Muscle of back (tissue), 11 donors: ENCODE data around the gene KRTAP6-2. TPM values are rescaled to one million over a fixed set of nuclear protein-coding genes. Genes with fewer than 3 reads are reported as not detected.

Experiments used
- DNase-seq, 3 donors: peaks; one replicate each; pipeline versions ENCODE4 v3.0.0 to v3.0.0-alpha.2; 2013
- polyA plus RNA-seq, 10 donors: library from polyadenylated mRNA; unstranded; fragments of 120-200 nt; gene quantifications; one replicate each; pipeline ENCODE4 v1.2.1, GENCODE V29; 2013; ENCODE audit not compliant: insufficient read length in 10 of 10

Gene KRTAP6-2
- polyA plus RNA-seq, 10 donors, result not detected

- DNase-seq, result no peak
Observed at GRCh38 chr21:30577766-30578165, 20.9 kb downstream of the KRTAP6-2 start.

- DNase-seq, result no peak
Observed at GRCh38 chr21:30567617-30568016, 31.1 kb downstream of the KRTAP6-2 start.

- no peak for DNase-seq
Observed at GRCh38 chr21:30563630-30564029, 35.1 kb downstream of the KRTAP6-2 start.

GRCh38 chr21:30563072-30563471 is 35.6 kb downstream of the KRTAP6-2 start:
- no peak for DNase-seq

- no peak for DNase-seq
Observed at GRCh38 chr21:30561957-30562356, 36.7 kb downstream of the KRTAP6-2 start.

- no peak for DNase-seq
Observed at GRCh38 chr21:30561264-30561895, 37.3 kb downstream of the KRTAP6-2 start, which contains the start of gene KRTAP19-7. KRTAP19-7 (minus strand) TSS chr21:30561314; CDS start chr21:30561289, 25 bp downstream.

GRCh38 chr21:30555095-30555494 is 43.6 kb downstream of the KRTAP6-2 start:
- DNase-seq, result no peak

- no peak for DNase-seq
Observed at GRCh38 chr21:30552782-30553181, 45.9 kb downstream of the KRTAP6-2 start.

Other genes with a start within 250 kb of the KRTAP6-2 start
- gene KRTAP13-2, start 226.6 kb downstream of the KRTAP6-2 start, polyA plus RNA-seq, result not detected
- not detected for gene KRTAP13-1, start 202.9 kb downstream of the KRTAP6-2 start, polyA plus RNA-seq
- gene KRTAP13-3, start 173.0 kb downstream of the KRTAP6-2 start, polyA plus RNA-seq, result not detected
- not detected for gene KRTAP13-4, start 168.7 kb downstream of the KRTAP6-2 start, polyA plus RNA-seq
- not detected for gene KRTAP15-1, start 158.6 kb downstream of the KRTAP6-2 start, polyA plus RNA-seq
- gene KRTAP19-1, start 118.5 kb downstream of the KRTAP6-2 start, polyA plus RNA-seq, result not detected
- gene KRTAP19-2, start 111.5 kb downstream of the KRTAP6-2 start, polyA plus RNA-seq, result not detected
- not detected for gene KRTAP19-3, start 106.9 kb downstream of the KRTAP6-2 start, polyA plus RNA-seq
- not detected for gene KRTAP19-4, start 101.7 kb downstream of the KRTAP6-2 start, polyA plus RNA-seq
- not detected for gene KRTAP19-5, start 96.8 kb downstream of the KRTAP6-2 start, polyA plus RNA-seq
- not detected for gene KRTAP19-6, start 57.0 kb downstream of the KRTAP6-2 start, polyA plus RNA-seq
- gene KRTAP19-7, start 37.6 kb downstream of the KRTAP6-2 start, polyA plus RNA-seq, result not detected
- not detected for gene KRTAP22-2, start 8.5 kb downstream of the KRTAP6-2 start, polyA plus RNA-seq
- not detected for gene KRTAP6-3, start 6.5 kb downstream of the KRTAP6-2 start, polyA plus RNA-seq
- not detected for gene KRTAP22-1, start 2.2 kb upstream of the KRTAP6-2 start, polyA plus RNA-seq
- gene KRTAP6-1, start 15.0 kb upstream of the KRTAP6-2 start, polyA plus RNA-seq, result not detected
- gene KRTAP20-1, start 17.5 kb upstream of the KRTAP6-2 start, polyA plus RNA-seq, result not detected
- not detected for gene KRTAP20-4, start 21.7 kb upstream of the KRTAP6-2 start, polyA plus RNA-seq
- gene KRTAP20-2, start 36.3 kb upstream of the KRTAP6-2 start, polyA plus RNA-seq, result not detected
- not detected for gene KRTAP20-3, start 44.0 kb upstream of the KRTAP6-2 start, polyA plus RNA-seq
- not detected for gene KRTAP21-3, start 119.9 kb upstream of the KRTAP6-2 start, polyA plus RNA-seq
- gene KRTAP21-2, start 148.4 kb upstream of the KRTAP6-2 start, polyA plus RNA-seq, result not detected
- not detected for gene KRTAP21-1, start 156.5 kb upstream of the KRTAP6-2 start, polyA plus RNA-seq
- gene KRTAP8-1, start 214.4 kb upstream of the KRTAP6-2 start, polyA plus RNA-seq, result not detected
- gene KRTAP7-1, start 230.9 kb upstream of the KRTAP6-2 start, polyA plus RNA-seq, result not detected